Activated naive CD4-positive, alpha-beta T cell treated with anti-CD3 and anti-CD28 coated beads, Interleukin-2, amount 50 U/mL, for 24 hours (primary cell): ENCODE data around the gene ZFYVE21.

Source experiments
- H3K27ac Mint-ChIP-seq: one replicate; pipeline ENCODE4 v1.8.0; 2021; ENCODE audit warnings: mild to moderate bottlenecking, mixed read lengths
- H3K27me3 Mint-ChIP-seq: one replicate; pipeline ENCODE4 v1.8.0; 2021; ENCODE audit warnings: mixed read lengths
- H3K36me3 Mint-ChIP-seq: one replicate; pipeline ENCODE4 v1.8.0; 2021; ENCODE audit warnings: mixed read lengths
- H3K4me1 Mint-ChIP-seq: one replicate; pipeline ENCODE4 v1.8.0; 2021; ENCODE audit warnings: mixed read lengths
- H3K4me3 Mint-ChIP-seq: one replicate; pipeline ENCODE4 v1.8.0; 2021; ENCODE audit warnings: mild to moderate bottlenecking, mixed read lengths
- H3K9me3 Mint-ChIP-seq: one replicate; pipeline ENCODE4 v1.8.0; 2021; ENCODE audit warnings: mixed read lengths

Gene ZFYVE21

DNA sequence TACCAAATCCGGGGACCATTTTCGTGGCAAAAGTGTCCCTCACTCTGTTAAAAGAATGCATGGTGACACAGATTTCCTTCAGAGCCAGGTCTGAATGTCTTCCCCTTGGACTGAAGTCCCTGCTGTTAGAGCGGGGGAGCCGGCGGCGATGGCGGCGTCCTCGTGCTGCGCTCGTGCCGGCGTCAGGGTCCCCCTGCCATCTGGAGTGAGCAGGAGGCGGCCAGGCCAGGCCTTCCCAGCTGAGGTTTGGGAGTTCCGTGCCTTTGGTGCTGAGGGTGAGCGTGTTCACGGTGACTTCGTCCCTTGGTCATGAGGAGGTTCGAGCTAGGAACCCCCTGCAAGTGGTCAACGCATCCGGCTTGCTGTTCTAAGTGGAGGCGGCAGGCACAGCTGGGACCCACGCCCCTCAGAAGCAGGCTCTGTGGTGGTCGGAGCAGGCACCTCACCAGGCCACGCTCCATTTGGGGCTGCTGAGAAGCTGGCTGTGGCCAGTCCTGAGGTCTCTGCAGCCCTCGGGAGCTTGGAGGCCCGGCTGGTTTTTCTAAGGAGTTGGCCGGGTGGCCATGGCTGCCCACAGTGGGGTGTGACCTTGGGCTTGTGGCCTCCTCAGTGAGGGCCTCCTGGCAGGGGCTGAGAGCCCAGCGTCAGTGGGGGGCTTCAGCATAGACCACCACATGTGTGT is 9.5 kb downstream of the ZFYVE21 start:
- H3K27ac Mint-ChIP-seq, result no peak overlapping the region
- H3K4me1 Mint-ChIP-seq, result peaks cover 12% of the 10 kb centered on the region
- no peak overlapping the region for H3K4me3 Mint-ChIP-seq
- H3K27me3 Mint-ChIP-seq, result no peaks in the 10 kb centered on the region
- no peaks in the 10 kb centered on the region for H3K9me3 Mint-ChIP-seq
- H3K36me3 Mint-ChIP-seq, result no peaks in the 10 kb centered on the region

DNA sequence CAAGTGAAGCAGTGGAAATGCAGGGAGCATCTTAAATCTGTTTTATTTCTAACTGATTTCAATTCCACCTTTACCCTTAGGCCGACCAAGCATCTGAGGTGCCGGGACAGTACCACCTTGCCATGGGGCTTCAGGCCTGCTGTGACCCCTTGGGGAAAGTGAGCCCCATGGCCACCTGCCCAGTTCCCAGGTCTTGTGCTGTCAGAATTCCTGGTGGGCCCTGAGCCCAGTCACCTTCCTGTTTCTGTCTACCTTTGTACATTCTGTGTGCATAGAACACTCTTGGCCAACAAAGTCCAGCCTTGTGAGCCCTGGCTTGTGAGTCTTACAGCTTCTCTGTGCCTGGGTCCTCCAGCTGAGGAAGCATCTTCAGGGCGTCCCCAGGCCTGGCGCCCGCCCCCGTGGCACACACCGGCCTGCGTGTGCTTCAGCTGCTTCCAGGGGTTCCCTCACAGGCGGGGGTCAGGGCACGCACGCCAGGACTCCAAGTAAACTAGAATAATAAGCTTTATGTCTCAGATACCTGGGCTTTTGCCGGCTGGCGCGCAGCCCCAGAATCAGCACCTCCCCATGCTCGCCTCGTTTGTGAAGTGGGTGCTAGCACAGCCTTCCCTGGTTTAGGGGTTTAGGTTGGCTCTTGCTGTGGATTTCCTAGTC is 10.3 kb downstream of the ZFYVE21 start:
- Mint-ChIP-seq H3K27ac (no peak overlapping the region), H3K27me3 (no peaks in the 10 kb centered on the region), H3K36me3 (no peaks in the 10 kb centered on the region)

DNA sequence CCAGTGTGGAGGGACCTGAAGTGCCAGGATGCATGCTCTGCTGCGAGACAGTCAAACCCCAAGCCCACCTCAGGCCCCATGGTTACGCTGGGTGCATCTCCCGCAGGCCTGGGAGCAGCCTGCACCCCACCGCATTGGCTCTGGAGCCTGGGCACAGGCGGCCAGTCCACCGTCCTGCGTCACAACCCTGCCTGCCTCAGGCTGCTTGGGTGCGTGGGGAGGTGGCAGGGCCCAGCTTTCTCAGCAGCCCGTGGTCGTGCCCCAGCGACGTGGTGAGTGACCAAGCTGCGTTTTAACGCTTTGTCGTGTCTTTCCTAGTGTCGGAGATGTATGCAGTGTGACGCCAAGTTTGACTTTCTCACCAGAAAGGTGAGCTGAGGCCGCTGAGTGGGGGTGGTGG is 10.9 kb downstream of the ZFYVE21 start:
- Mint-ChIP-seq H3K4me1 (peaks cover 4% of the 10 kb centered on the region), H3K27me3 (no peaks in the 10 kb centered on the region), H3K36me3 (no peaks in the 10 kb centered on the region), H3K9me3 (no peaks in the 10 kb centered on the region), H3K4me3 (no peak overlapping the region), H3K27ac (no peak overlapping the region)

More for the DNA sequence above, 10.3 kb downstream of the ZFYVE21 start:
- Mint-ChIP-seq H3K4me3 (no peak overlapping the region), H3K4me1 (peaks cover 9% of the 10 kb centered on the region), H3K9me3 (no peaks in the 10 kb centered on the region)

DNA sequence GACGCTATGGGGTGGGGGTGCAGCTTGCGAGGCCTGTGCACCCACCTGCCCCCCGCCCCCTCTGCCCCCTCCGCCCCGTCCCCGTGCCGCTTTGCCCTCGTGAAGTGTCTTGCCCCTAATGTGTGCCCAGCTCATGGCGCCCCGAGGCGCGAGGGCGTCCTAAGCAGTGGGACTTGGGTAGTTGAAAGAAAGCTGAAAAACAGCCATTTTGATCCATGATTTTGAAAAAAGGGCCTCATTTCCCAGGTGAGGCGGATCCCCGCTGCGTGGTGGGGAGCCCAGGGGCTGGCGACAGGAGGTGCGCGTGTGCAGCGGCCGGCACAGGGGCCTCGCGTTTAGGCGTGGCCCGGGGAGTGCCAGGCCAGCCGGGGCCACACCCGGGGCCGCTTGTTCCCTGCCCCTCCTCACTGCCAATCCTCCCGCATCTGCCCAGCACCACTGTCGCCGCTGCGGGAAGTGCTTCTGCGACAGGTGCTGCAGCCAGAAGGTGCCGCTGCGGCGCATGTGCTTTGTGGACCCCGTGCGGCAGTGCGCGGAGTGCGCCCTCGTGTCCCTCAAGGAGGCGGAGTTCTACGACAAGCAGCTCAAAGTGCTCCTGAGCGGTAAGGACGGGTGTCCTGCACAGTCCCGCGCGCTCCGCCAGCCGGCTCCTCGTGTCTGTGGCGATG is 11.8 kb downstream of the ZFYVE21 start:
- H3K9me3 Mint-ChIP-seq, result no peaks in the 10 kb centered on the region

GRCh38 chr14:103728141-103728540 is 12.5 kb downstream of the ZFYVE21 start:
- Mint-ChIP-seq H3K9me3 (no peaks in the 10 kb centered on the region), H3K36me3 (no peaks in the 10 kb centered on the region), H3K27me3 (no peaks in the 10 kb centered on the region), H3K27ac (no peak overlapping the region), H3K4me3 (no peak overlapping the region), H3K4me1 (no peaks in the 10 kb centered on the region)

More for the DNA sequence above, 11.8 kb downstream of the ZFYVE21 start:
- no peak overlapping the region for H3K27ac Mint-ChIP-seq
- H3K4me1 Mint-ChIP-seq, result no peaks in the 10 kb centered on the region
- H3K4me3 Mint-ChIP-seq, result no peak overlapping the region
- no peaks in the 10 kb centered on the region for H3K27me3 Mint-ChIP-seq
- no peaks in the 10 kb centered on the region for H3K36me3 Mint-ChIP-seq

GRCh38 chr14:103728721-103729120 is 13.1 kb downstream of the ZFYVE21 start:
- Mint-ChIP-seq H3K4me3 (no peak overlapping the region), H3K27ac (no peak overlapping the region), H3K27me3 (no peaks in the 10 kb centered on the region), H3K9me3 (no peaks in the 10 kb centered on the region), H3K36me3 (no peaks in the 10 kb centered on the region), H3K4me1 (no peaks in the 10 kb centered on the region)

GRCh38 chr14:103729496-103730448 is 14.2 kb downstream of the ZFYVE21 start:
- H3K36me3 Mint-ChIP-seq, result no peaks in the 10 kb centered on the region
- no peaks in the 10 kb centered on the region for H3K4me1 Mint-ChIP-seq
- no peaks in the 10 kb centered on the region for H3K27me3 Mint-ChIP-seq
- H3K4me3 Mint-ChIP-seq, result no peak overlapping the region
- no peak overlapping the region for H3K27ac Mint-ChIP-seq
- no peaks in the 10 kb centered on the region for H3K9me3 Mint-ChIP-seq

- H3K36me3 Mint-ChIP-seq, result no peaks in the 10 kb centered on the region
- no peaks in the 10 kb centered on the region for H3K4me1 Mint-ChIP-seq
- no peak overlapping the region for H3K4me3 Mint-ChIP-seq
- no peak overlapping the region for H3K27ac Mint-ChIP-seq
- no peaks in the 10 kb centered on the region for H3K9me3 Mint-ChIP-seq
- no peaks in the 10 kb centered on the region for H3K27me3 Mint-ChIP-seq
Observed at GRCh38 chr14:103730490-103731035, 15.0 kb downstream of the ZFYVE21 start.

GRCh38 chr14:103731481-103731880 is 15.9 kb downstream of the ZFYVE21 start:
- Mint-ChIP-seq H3K27ac (no peak overlapping the region), H3K36me3 (no peaks in the 10 kb centered on the region), H3K9me3 (no peaks in the 10 kb centered on the region), H3K4me1 (no peaks in the 10 kb centered on the region), H3K27me3 (no peaks in the 10 kb centered on the region), H3K4me3 (no peak overlapping the region)

GRCh38 chr14:103731916-103732867 is 16.6 kb downstream of the ZFYVE21 start:
- no peaks in the 10 kb centered on the region for H3K4me1 Mint-ChIP-seq
- H3K36me3 Mint-ChIP-seq, result no peaks in the 10 kb centered on the region
- H3K27me3 Mint-ChIP-seq, result no peaks in the 10 kb centered on the region
- H3K4me3 Mint-ChIP-seq, result no peak overlapping the region
- H3K27ac Mint-ChIP-seq, result no peak overlapping the region
- no peaks in the 10 kb centered on the region for H3K9me3 Mint-ChIP-seq

DNA sequence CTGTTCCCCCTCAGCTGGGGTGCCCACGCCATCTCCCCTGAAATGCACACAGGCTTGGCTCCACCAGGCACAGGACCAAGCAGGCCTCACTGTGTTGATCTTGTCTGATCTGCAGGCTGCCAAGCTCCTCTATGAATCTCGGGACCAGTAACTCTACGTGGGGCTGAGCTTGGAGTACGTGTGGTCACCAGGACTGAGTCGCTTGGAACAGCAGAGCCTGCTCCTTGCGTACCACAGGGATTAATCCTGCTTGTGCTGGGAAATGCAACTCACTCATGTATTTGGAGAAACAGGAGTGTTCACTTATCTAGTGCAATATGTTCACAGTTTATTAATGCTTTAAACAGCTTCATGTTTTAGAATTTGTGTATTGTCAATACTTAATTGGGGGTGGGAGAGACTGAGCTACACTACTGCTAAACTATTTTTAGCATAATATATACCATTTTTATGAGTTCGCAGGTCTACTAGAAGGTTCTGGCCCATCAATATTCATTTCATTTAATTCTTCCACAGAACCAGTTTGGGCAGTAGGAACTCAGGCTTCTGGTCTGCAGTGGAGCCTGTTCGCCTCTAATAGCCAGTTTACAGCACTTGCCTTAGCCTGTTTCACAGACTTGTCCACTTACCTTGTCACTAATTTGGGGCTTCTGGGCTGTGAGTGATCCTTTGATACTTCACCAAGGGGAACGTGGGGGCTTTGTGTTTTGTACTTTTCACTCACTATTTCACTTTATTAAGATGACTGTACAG is 17.4 kb downstream of the ZFYVE21 start:
- Mint-ChIP-seq H3K4me3 (no peak overlapping the region), H3K27ac (no peak overlapping the region), H3K4me1 (no peaks in the 10 kb centered on the region)

GRCh38 chr14:103733651-103734050 is 18.0 kb downstream of the ZFYVE21 start:
- no peaks in the 10 kb centered on the region for H3K36me3 Mint-ChIP-seq
- H3K4me3 Mint-ChIP-seq, result no peak overlapping the region

More for the DNA sequence above, 17.4 kb downstream of the ZFYVE21 start:
- Mint-ChIP-seq H3K27me3 (no peaks in the 10 kb centered on the region), H3K9me3 (no peaks in the 10 kb centered on the region), H3K36me3 (no peaks in the 10 kb centered on the region)

DNA sequence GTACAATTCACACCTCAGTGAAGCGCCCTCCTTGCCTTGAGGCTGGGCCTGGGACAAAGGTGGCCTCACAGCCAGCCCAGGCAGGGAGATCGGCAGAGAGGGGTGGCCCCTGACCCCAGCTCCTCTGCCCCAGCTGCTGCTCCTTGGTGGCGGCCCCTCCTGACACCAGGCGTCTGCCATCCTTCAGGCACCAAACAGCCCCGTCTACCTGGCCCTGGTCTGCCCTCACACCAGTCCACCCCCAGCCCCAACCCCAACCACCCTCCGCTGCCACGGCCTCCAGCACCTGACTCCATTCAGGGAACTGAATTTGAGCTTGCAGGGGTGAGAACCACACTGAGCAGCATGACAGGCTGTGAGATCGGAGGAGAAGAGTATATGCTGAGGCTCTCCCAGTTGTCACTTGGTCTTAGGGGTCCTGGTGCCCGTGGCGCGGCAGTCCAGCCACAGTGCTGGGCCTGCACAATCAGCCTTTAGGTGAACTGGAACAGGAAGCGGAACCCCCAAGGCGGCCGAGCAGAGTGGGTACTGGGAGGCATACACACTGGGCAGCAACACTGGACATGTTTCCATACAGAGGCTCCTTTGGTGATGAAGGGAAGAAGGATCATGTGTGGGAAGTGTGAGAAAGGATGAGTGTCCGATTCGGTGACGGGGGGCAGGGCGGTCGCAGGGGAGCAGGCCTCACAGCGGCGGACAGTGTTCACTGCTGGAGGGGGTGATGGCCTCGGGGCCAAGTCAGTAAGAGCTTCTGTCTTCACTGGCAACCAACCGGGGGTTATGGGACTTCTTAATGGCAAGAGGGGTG is 18.7 kb downstream of the ZFYVE21 start:
- Mint-ChIP-seq H3K36me3 (no peaks in the 10 kb centered on the region), H3K4me3 (no peak overlapping the region), H3K9me3 (no peaks in the 10 kb centered on the region), H3K27me3 (no peaks in the 10 kb centered on the region), H3K27ac (peak overlapping the region; percentile 6), H3K4me1 (no peaks in the 10 kb centered on the region)

More at GRCh38 chr14:103733651-103734050, 18.0 kb downstream of the ZFYVE21 start:
- H3K4me1 Mint-ChIP-seq, result no peaks in the 10 kb centered on the region
- H3K27me3 Mint-ChIP-seq, result no peaks in the 10 kb centered on the region
- H3K27ac Mint-ChIP-seq, result no peak overlapping the region
- H3K9me3 Mint-ChIP-seq, result no peaks in the 10 kb centered on the region
